GM12891 (cell line): Measurements from ENCODE around the gene AVPR1A.

Source experiments
- POLR2A ChIP-seq: IDR thresholded peaks from 2 replicates; pipeline ENCODE4 v1.6.1; 2011; ENCODE audit warnings: low read depth, low read length, control low read depth
- POLR2AphosphoS5 ChIP-seq: IDR thresholded peaks from 2 replicates; pipeline ENCODE4 v1.6.1; 2011; ENCODE audit warnings: low read depth, low read length, control low read depth
- POU2F2 ChIP-seq: IDR thresholded peaks from 2 replicates; pipeline ENCODE4 v1.6.1; 2011; ENCODE audit warnings: low read depth, mild to moderate bottlenecking, control low read depth, low read length, moderate library complexity
- SPI1 ChIP-seq: IDR thresholded peaks from 2 replicates; pipeline ENCODE4 v1.6.1; 2011; ENCODE audit warnings: low read depth, low read length, control low read depth
- TAF1 ChIP-seq: IDR thresholded peaks from 2 replicates; pipeline ENCODE4 v1.6.1; 2011; ENCODE audit warnings: low read depth, low read length, control low read depth

DNA sequence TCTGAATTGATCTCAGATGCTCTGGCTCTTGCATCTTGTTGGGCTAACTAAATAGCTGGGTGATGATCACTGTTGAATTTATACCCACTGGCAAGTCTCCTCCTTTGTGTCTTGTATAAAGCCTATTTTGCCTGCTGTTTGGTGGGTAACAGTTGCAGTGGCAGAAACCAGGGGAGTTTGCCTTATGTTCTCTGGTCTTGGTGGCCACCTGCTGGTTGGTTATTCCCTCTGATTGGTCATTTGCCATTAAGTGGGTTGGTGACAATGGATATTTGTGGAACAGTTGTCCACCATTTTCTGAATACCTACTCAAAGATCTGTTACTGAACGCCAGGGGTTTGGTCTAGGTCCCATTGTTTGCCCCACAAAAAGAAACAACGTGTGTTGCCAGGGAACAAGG is 52.1 kb downstream of the AVPR1A start:
- TF ChIP-seq POU2F2 (no peak), POLR2AphosphoS5 (no peak), POLR2A (no peak), TAF1 (no peak), SPI1 (no peak)
